HepG2 (cell line): ENCODE data around the gene ZNF185. TPM values are rescaled to one million over a fixed set of nuclear protein-coding genes. Genes with fewer than 3 reads are reported as not detected.

Experiments
- ATAC-seq: fragments of 200-7000 bp; cut with Tn5 transposase; 3 replicates; pipeline ENCODE4 v1.9.1; 2020; ENCODE audit warnings: mild to moderate bottlenecking, moderate library complexity
- BruUV-seq: library from RNA; stranded (reverse); fragments of 400-500 nt; replicated peaks from 2 replicates; lab custom pipeline; 2021; lab: Mats Ljungman, UMichigan
- CTCF ChIA-PET: fragments of 300-600 bp; formaldehyde crosslinking; extraction: SDS; loops from one replicate; lab custom pipeline; 2021; ENCODE audit warnings: low total read pairs, inconsistent platforms, low intra/inter-chr PET ratio; lab: Yijun Ruan, JAX
- POLR2A ChIA-PET: fragments of 350-600 bp; sonication (Branson Sonifier 250); formaldehyde crosslinking; loops from one replicate; lab custom pipeline; 2020; ENCODE audit warnings: antibody characterized with exemption, inconsistent platforms; lab: Yijun Ruan, JAX
- DNase-seq: peaks from one replicate; pipeline ENCODE4 v3.0.0-alpha.2; 2015; ENCODE audit warnings: low spot score
- FAIRE-seq: peaks from 3 replicates; lab custom pipeline; 2011; peaks lifted over from hg19 to GRCh38; lab: Jason Lieb, UNC
- H2AFZ ChIP-seq: one replicate; pipeline ENCODE4 v1.6.1; 2011; ENCODE audit warnings: low read length, inconsistent platforms
- H3K27ac ChIP-seq: fragments of 300-600 bp; 3 replicates; pipeline ENCODE4 v1.8.0; 2011; ENCODE audit warnings: mixed run types, mild to moderate bottlenecking, mixed read lengths, low read length, inconsistent platforms; ENCODE audit not compliant: insufficient read depth; ENCODE audit errors: extremely low read length
- H3K27me3 ChIP-seq, 2 experiments: fragments of 200-600 bp in 1 of 2; 2 replicates in 1 of 2; 3 replicates in 1 of 2; pipeline versions ENCODE4 v1.6.0 to v1.8.0; 2011; ENCODE audit warnings: low read length in 2 of 2, mild to moderate bottlenecking in 2 of 2, moderate library complexity in 2 of 2, inconsistent platforms in 1 of 2; ENCODE audit not compliant: insufficient read depth in 2 of 2, control insufficient read depth in 1 of 2
- H3K36me3 ChIP-seq, 2 experiments: fragments of 200-600 bp in 1 of 2; replicated peaks in 1 of 2; 2 replicates in 1 of 2; 3 replicates in 1 of 2; pipeline versions ENCODE4 v1.5.1 to v1.8.0; 2011; ENCODE audit warnings: low read length in 2 of 2, inconsistent platforms in 1 of 2; ENCODE audit not compliant: insufficient read depth in 2 of 2, control insufficient read depth in 1 of 2
- H3K4me1 ChIP-seq: 2 replicates; pipeline ENCODE4 v1.5.1; 2012; ENCODE audit warnings: low read length, inconsistent platforms; ENCODE audit not compliant: insufficient read depth
- H3K4me2 ChIP-seq: 2 replicates; pipeline ENCODE4 v1.6.0; 2011; ENCODE audit warnings: low read depth, low read length, inconsistent platforms
- H3K4me3 ChIP-seq, 3 experiments: fragments of 200-600 bp in 1 of 3; sonication (generic), shearing (Covaris generic) in 1 of 3; replicated peaks in 1 of 3; 2 replicates each; pipeline ENCODE4 v1.5.1; 2011 to 2016; ENCODE audit warnings: low read length in 3 of 3, inconsistent platforms in 2 of 3, low read depth in 2 of 3, mild to moderate bottlenecking in 2 of 3, control low read depth in 1 of 3, mixed read lengths in 1 of 3; ENCODE audit not compliant: insufficient read depth in 1 of 3
- H3K79me2 ChIP-seq: one replicate; pipeline ENCODE4 v1.6.1; 2011; ENCODE audit warnings: low read length, inconsistent platforms; ENCODE audit not compliant: insufficient read depth
- H3K9ac ChIP-seq: 2 replicates; pipeline ENCODE4 v1.6.0; 2011; ENCODE audit warnings: mild to moderate bottlenecking, low read depth, low read length, inconsistent platforms; ENCODE audit not compliant: insufficient read depth
- H3K9me3 ChIP-seq: 2 replicates; pipeline ENCODE4 v1.5.1; 2012; ENCODE audit warnings: mild to moderate bottlenecking, low read length
- H4K20me1 ChIP-seq: 2 replicates; pipeline ENCODE4 v1.6.0; 2011; ENCODE audit warnings: inconsistent platforms, mild to moderate bottlenecking, low read length, moderate library complexity; ENCODE audit not compliant: insufficient read depth
- CEBPB ChIP-seq: IDR thresholded peaks from 2 replicates; pipeline ENCODE4 v1.6.1; 2011; ENCODE audit warnings: low read depth, low read length, improper control_type of control experiment, borderline replicate concordance
- CHCHD3 ChIP-seq: sonication (generic); formaldehyde crosslinking; IDR thresholded peaks from 2 replicates; pipeline ENCODE4 v1.8.0; 2022; ENCODE audit warnings: mild to moderate bottlenecking, missing genetic modification reagents, moderate library complexity
- DRAP1 ChIP-seq: IDR thresholded peaks from 2 replicates; pipeline ENCODE4 v1.6.1; 2016; ENCODE audit warnings: missing genetic modification reagents, missing compliant biosample characterization
- FOXO1 ChIP-seq: sonication (generic); formaldehyde crosslinking; IDR thresholded peaks from 2 replicates; pipeline ENCODE4 v1.4.0; 2020; ENCODE audit warnings: missing genetic modification reagents
- IKZF5 ChIP-seq: IDR thresholded peaks from 2 replicates; pipeline ENCODE4 v1.6.1; 2018; ENCODE audit warnings: missing genetic modification reagents, mild to moderate bottlenecking, missing compliant biosample characterization
- MBD4 ChIP-seq: IDR thresholded peaks from 2 replicates; pipeline ENCODE4 v1.6.1; 2012; ENCODE audit warnings: low read length, inconsistent platforms, borderline replicate concordance
- MIER3 ChIP-seq: IDR thresholded peaks from 2 replicates; pipeline ENCODE4 v1.6.1; 2016; ENCODE audit warnings: missing compliant biosample characterization, borderline replicate concordance
- MTF2 ChIP-seq: sonication (generic); formaldehyde crosslinking; IDR thresholded peaks from 2 replicates; pipeline ENCODE4 v1.5.0; 2020; ENCODE audit warnings: missing genetic modification reagents, borderline replicate concordance
- NFYC ChIP-seq: IDR thresholded peaks from 2 replicates; pipeline ENCODE4 v1.6.1; 2016; ENCODE audit warnings: missing genetic modification reagents, missing compliant biosample characterization
- NR2F6 ChIP-seq, 2 experiments: IDR thresholded peaks; 2 replicates each; pipeline ENCODE4 v1.6.1; 2016; ENCODE audit warnings: antibody characterized with exemption in 1 of 2, mild to moderate bottlenecking in 1 of 2
- SIN3A ChIP-seq: IDR thresholded peaks from 2 replicates; pipeline ENCODE4 v1.6.1; 2011; ENCODE audit warnings: low read depth, mild to moderate bottlenecking, control low read depth, low read length, borderline replicate concordance
- SYNCRIP ChIP-seq: fragments of 200-400 bp; formaldehyde crosslinking; IDR thresholded peaks from 2 replicates; pipeline ENCODE4 v1.6.1; 2018; ENCODE audit warnings: mild to moderate bottlenecking, low read depth, low read length; ENCODE audit not compliant: insufficient read depth
- TRAFD1 ChIP-seq: sonication (generic); formaldehyde crosslinking; IDR thresholded peaks from 2 replicates; pipeline ENCODE4 v1.5.1; 2020; ENCODE audit warnings: missing genetic modification reagents, mild to moderate bottlenecking, borderline replicate concordance
- ZNF251 ChIP-seq: sonication (generic); formaldehyde crosslinking; IDR thresholded peaks from 2 replicates; pipeline ENCODE4 v1.9.0; 2021; ENCODE audit warnings: mild to moderate bottlenecking, missing genetic modification reagents
- ZNF337 ChIP-seq: sonication (generic); formaldehyde crosslinking; IDR thresholded peaks from 2 replicates; pipeline ENCODE4 v1.5.1; 2020; ENCODE audit warnings: missing genetic modification reagents, low read depth, mild to moderate bottlenecking, borderline replicate concordance
- ZNF724P ChIP-seq: sonication (generic); formaldehyde crosslinking; IDR thresholded peaks from 2 replicates; pipeline ENCODE4 v1.8.0; 2022; ENCODE audit warnings: missing genetic modification reagents, borderline replicate concordance
- ZNF75D ChIP-seq: sonication (generic); formaldehyde crosslinking; IDR thresholded peaks from 2 replicates; pipeline ENCODE4 v1.8.1; 2023; ENCODE audit warnings: missing genetic modification reagents, mild to moderate bottlenecking, borderline replicate concordance
- WGBS: methylation state at CpG from one replicate; pipeline ENCODE4 v1.1.6; 2017; ENCODE audit warnings: low lambda C conversion rate; 5-methylcytosine and 5-hydroxymethylcytosine counted together
- in situ Hi-C: cut with HindIII; loops from 2 replicates; pipeline ENCODE4 v1.10.0; 2017; ENCODE audit warnings: low pct_unique_long_range_greater_than_20kb; ENCODE audit not compliant: extremely low pct_ligation_motif_present
- intact Hi-C: fragments of 100-400 bp; cut with micrococcal nuclease; formaldehyde crosslinking; loops from one replicate; pipeline ENCODE4 v1.10.0; 2022; ENCODE audit not compliant: unreplicated experiment
- polyA plus RNA-seq, 8 experiments: library from polyadenylated mRNA; depleted of rRNA in 3 of 8; stranded (reverse) in 7 of 8; unstranded in 1 of 8; fragments of >200 nt; fragmentation: Illumina TruSeq in 4 of 8; extraction: Trizol in 4 of 8; gene quantifications; 2 replicates each; pipeline versions ENCODE4 v1.2.1 to v1.2.3, GENCODE V29; 2011 to 2016; ENCODE audit warnings: low read depth in 4 of 8, missing spikeins in 1 of 8, mixed read lengths in 1 of 8; ENCODE audit not compliant: insufficient read depth in 1 of 8
- total RNA-seq, 5 experiments: library from RNA; depleted of rRNA; stranded (reverse); fragments of >200 nt; fragmentation: Illumina TruSeq; extraction: Trizol; gene quantifications; 2 replicates each; pipeline ENCODE4 v1.2.3, GENCODE V29; 2016; ENCODE audit warnings: low read depth in 1 of 5
- TF ChIP-seq, protein P1 (sequence below): sonication (generic); formaldehyde crosslinking; IDR thresholded peaks from 2 replicates; pipeline ENCODE4 v1.4.0; 2020; ENCODE audit warnings: missing genetic modification reagents

ZNF185 gene
- total and polyA plus RNA-seq, 2 of the 13 experiments (the other 11 are each of a cell fraction or from before 2014, with no cell fraction given), result 1.6 to 3.4 TPM

DNA sequence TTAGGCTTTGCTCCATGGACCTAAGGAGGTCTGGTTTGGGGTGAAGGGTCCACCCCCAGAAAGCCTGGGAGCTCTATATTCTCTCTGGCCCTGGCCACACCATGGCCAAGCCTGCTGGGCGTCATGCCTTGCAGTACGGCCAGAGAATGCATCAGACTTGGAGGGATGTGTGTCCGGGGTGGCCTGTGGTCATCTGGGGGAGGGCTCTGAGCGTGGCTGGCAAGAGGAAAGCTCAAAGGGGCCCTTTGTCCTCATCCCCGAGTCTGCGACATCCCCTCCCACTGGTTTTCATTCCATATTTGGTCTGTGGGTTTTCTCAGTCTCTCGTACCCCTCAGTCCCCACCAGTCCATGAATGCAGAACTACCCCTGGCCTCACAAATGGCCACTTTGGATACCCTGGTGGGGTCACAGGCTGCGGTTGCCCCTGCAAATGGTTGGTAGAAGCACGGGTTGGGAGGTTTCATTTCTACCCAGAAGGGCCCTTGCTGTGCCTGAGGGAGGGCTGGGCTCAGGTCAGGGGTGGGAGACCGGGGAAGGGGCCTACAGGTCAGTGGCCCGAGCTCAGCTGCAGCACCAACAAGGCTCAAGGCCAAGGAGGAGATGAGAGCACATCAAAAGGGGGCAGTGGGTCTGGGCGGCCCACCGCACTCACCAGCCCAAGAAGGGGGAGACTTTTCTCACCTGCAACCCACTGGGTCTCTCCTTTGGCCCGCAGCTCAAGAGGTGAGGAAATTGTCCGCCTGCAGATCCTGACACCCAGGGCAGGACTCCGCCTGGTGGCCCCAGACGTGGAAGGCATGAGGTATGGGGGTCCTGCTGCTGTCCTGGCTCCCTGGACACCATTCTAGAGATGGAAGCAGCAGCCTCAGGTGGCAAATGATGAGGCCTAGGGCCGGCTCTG, 30.2 kb downstream of the ZNF185 start (continued):
- TF ChIP-seq ZNF337 (CRISPR knock-in tag) (no peak), CEBPB (no peak), ZNF724P (CRISPR knock-in tag) (no peak), NR2F6 (IDR thresholded peaks at IDR 0.05) (no peak), NR2F6 (CRISPR knock-in tag; IDR thresholded peaks at IDR 0.05) (no peak), IKZF5 (CRISPR knock-in tag) (no peak), FOXO1 (no peak), MTF2 (CRISPR knock-in tag) (no peak), SIN3A (no peak)

- H3K4me2 ChIP-seq, result no peak overlapping the region
- no peaks in the 10 kb centered on the region for H3K9me3 ChIP-seq
- no peak overlapping the region for H2AFZ ChIP-seq
- no peaks in the 10 kb centered on the region for H3K79me2 ChIP-seq
- DNase-seq (no peak), FAIRE-seq (no peak), ATAC-seq (no peak)
- no TSS peak for BruUV-seq
- no peaks in the 10 kb centered on the region for H4K20me1 ChIP-seq
- no peak overlapping the region for H3K27ac ChIP-seq
- no peak for TF ChIP-seq NFYC
- TF ChIP-seq, protein P1, sequence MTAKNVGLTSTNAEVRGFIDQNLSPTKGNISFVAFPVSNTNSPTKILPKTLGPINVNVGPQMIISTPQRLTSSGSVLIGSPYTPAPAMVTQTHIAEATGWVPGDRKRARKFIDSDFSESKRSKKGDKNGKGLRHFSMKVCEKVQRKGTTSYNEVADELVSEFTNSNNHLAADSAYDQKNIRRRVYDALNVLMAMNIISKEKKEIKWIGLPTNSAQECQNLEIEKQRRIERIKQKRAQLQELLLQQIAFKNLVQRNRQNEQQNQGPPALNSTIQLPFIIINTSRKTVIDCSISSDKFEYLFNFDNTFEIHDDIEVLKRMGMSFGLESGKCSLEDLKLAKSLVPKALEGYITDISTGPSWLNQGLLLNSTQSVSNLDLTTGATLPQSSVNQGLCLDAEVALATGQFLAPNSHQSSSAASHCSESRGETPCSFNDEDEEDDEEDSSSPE (CRISPR knock-in tag), result no peak
- no peak for TF ChIP-seq DRAP1 (CRISPR knock-in tag)
- TF ChIP-seq MIER3, result no peak
- no peak for TF ChIP-seq TRAFD1
- no peak for TF ChIP-seq CHCHD3 (CRISPR knock-in tag)
- no peak for TF ChIP-seq ZNF75D
- no peak for TF ChIP-seq SYNCRIP
- no peak for TF ChIP-seq MBD4
- TF ChIP-seq ZNF251, result no peak
- POLR2A ChIA-PET, result no interaction called here
- intact Hi-C loops (no loop called here), in situ Hi-C loops (no loop called here)
- no peak overlapping the region for H3K4me3 ChIP-seq
- 100% methylated on average over 1 of the region's 10 CpGs for WGBS
- H3K9ac ChIP-seq, result no peak overlapping the region
- H3K4me1 ChIP-seq, result peaks cover 38% of the 10 kb centered on the region
- H3K27me3 ChIP-seq, result no peaks in the 10 kb centered on the region
- CTCF ChIA-PET, result no interaction called here
- no peaks in the 10 kb centered on the region for H3K36me3 ChIP-seq
Measured at GRCh38 chrX:152928761-152929400, 31.0 kb downstream of the ZNF185 start.
